IgD-negative memory B cell (primary cell): Measurements from ENCODE around the gene PHF13. TPM values are rescaled to one million over a fixed set of nuclear protein-coding genes. Genes with fewer than 3 reads are reported as not detected.

Experiments used
- H3K27ac Mint-ChIP-seq, 3 donors: one replicate each; pipeline ENCODE4 v1.8.0; 2020 to 2022; ENCODE audit warnings: mild to moderate bottlenecking in 3 of 3, mixed read lengths in 3 of 3, moderate library complexity in 1 of 3
- H3K27me3 Mint-ChIP-seq: one replicate; pipeline ENCODE4 v1.8.0; 2021; ENCODE audit warnings: mixed read lengths
- H3K36me3 Mint-ChIP-seq: one replicate; pipeline ENCODE4 v1.8.0; 2020; ENCODE audit warnings: mild to moderate bottlenecking, mixed read lengths
- H3K4me1 Mint-ChIP-seq, 3 donors: one replicate each; pipeline ENCODE4 v1.8.0; 2020 to 2022; ENCODE audit warnings: mixed read lengths in 3 of 3, mild to moderate bottlenecking in 1 of 3
- H3K4me3 Mint-ChIP-seq, 4 donors: one replicate each; pipeline ENCODE4 v1.8.0; 2020 to 2022; ENCODE audit warnings: mild to moderate bottlenecking in 4 of 4, mixed read lengths in 4 of 4, moderate library complexity in 3 of 4
- H3K9me3 Mint-ChIP-seq, 3 donors: one replicate each; pipeline ENCODE4 v1.8.0; 2020 to 2021; ENCODE audit warnings: mixed read lengths in 3 of 3, mild to moderate bottlenecking in 1 of 3
- polyA plus RNA-seq: library from polyadenylated mRNA; unstranded; fragments of 300-500 nt; fragmentation: Illumina TruSeq; gene quantifications from one replicate; pipeline ENCODE4 v1.2.3, GENCODE V29; 2021

Gene PHF13
- polyA plus RNA-seq, 1 donor from 2014 or later: 5.3 TPM

- Mint-ChIP-seq H3K27me3 (no peaks in the 10 kb centered on the region), H3K27ac (peak overlapping the region; percentile 47 to 86 (median 72)), H3K36me3 (no peaks in the 10 kb centered on the region), H3K4me3 (peak overlapping the region; percentile 53 to 99 (median 87)), H3K4me1 (peaks cover 12 to 31% (median 17%) of the 10 kb centered on the region in 3 donors), H3K9me3 (no peaks in the 10 kb centered on the region)
Observed at GRCh38 chr1:6581561-6582305, 31.8 kb upstream of the PHF13 start.

GRCh38 chr1:6582370-6582769, 31.2 kb upstream of the PHF13 start:
- Mint-ChIP-seq H3K36me3 (no peaks in the 10 kb centered on the region), H3K9me3 (no peaks in the 10 kb centered on the region), H3K4me3 (peak overlapping the region; percentile 53 to 89 (median 75)), H3K27ac (peak overlapping the region in 2 of 3 donors; percentile 31 to 72), H3K27me3 (no peaks in the 10 kb centered on the region), H3K4me1 (peaks cover 12 to 32% (median 19%) of the 10 kb centered on the region in 3 donors)

- H3K9me3 Mint-ChIP-seq: no peaks in the 10 kb centered on the region
- peaks cover 12 to 32% (median 22%) of the 10 kb centered on the region in 3 donors for H3K4me1 Mint-ChIP-seq
- H3K27ac Mint-ChIP-seq: peak overlapping the region in 1 of 3 donors; percentile 12
- no peaks in the 10 kb centered on the region for H3K36me3 Mint-ChIP-seq
- no peaks in the 10 kb centered on the region for H3K27me3 Mint-ChIP-seq
- no peak overlapping the region for H3K4me3 Mint-ChIP-seq
Observed at GRCh38 chr1:6584126-6585080, 29.1 kb upstream of the PHF13 start.

- no peaks in the 10 kb centered on the region for H3K36me3 Mint-ChIP-seq
- H3K4me1 Mint-ChIP-seq: peaks cover 6 to 27% (median 18%) of the 10 kb centered on the region in 3 donors
- no peak overlapping the region for H3K4me3 Mint-ChIP-seq
- H3K27ac Mint-ChIP-seq: peak overlapping the region in 1 of 3 donors; percentile 12
- H3K9me3 Mint-ChIP-seq: no peaks in the 10 kb centered on the region
- no peaks in the 10 kb centered on the region for H3K27me3 Mint-ChIP-seq
Observed at GRCh38 chr1:6585081-6585722, 28.3 kb upstream of the PHF13 start.

- Mint-ChIP-seq H3K9me3 (no peaks in the 10 kb centered on the region), H3K27me3 (no peaks in the 10 kb centered on the region), H3K4me3 (no peak overlapping the region), H3K36me3 (no peaks in the 10 kb centered on the region), H3K27ac (no peak overlapping the region), H3K4me1 (peaks cover 6 to 23% (median 17%) of the 10 kb centered on the region in 3 donors)
Observed at GRCh38 chr1:6585841-6586240, 27.7 kb upstream of the PHF13 start.

- no peak overlapping the region for H3K4me3 Mint-ChIP-seq
- H3K36me3 Mint-ChIP-seq: no peaks in the 10 kb centered on the region
- no peaks in the 10 kb centered on the region for H3K27me3 Mint-ChIP-seq
- H3K9me3 Mint-ChIP-seq: no peaks in the 10 kb centered on the region
- peak overlapping the region in 1 of 3 donors; percentile 51 for H3K27ac Mint-ChIP-seq
- H3K4me1 Mint-ChIP-seq: peaks cover 6 to 21% (median 12%) of the 10 kb centered on the region in 3 donors
Observed at GRCh38 chr1:6586404-6586816, 27.1 kb upstream of the PHF13 start.

- no peaks in the 10 kb centered on the region for H3K27me3 Mint-ChIP-seq
- no peaks in the 10 kb centered on the region for H3K36me3 Mint-ChIP-seq
- H3K27ac Mint-ChIP-seq: peak overlapping the region in 1 of 3 donors; percentile 89
- H3K9me3 Mint-ChIP-seq: no peaks in the 10 kb centered on the region
- H3K4me1 Mint-ChIP-seq: peaks cover 2 to 14% (median 9%) of the 10 kb centered on the region in 3 donors
- no peak overlapping the region for H3K4me3 Mint-ChIP-seq
Observed at GRCh38 chr1:6587261-6588005, 26.1 kb upstream of the PHF13 start.

GRCh38 chr1:6588128-6588892, 25.2 kb upstream of the PHF13 start:
- peaks cover 0 to 13% (median 8%) of the 10 kb centered on the region in 3 donors for H3K4me1 Mint-ChIP-seq
- no peaks in the 10 kb centered on the region for H3K9me3 Mint-ChIP-seq
- H3K4me3 Mint-ChIP-seq: no peak overlapping the region
- H3K27ac Mint-ChIP-seq: peak overlapping the region in 1 of 3 donors; percentile 57
- no peaks in the 10 kb centered on the region for H3K27me3 Mint-ChIP-seq
- no peaks in the 10 kb centered on the region for H3K36me3 Mint-ChIP-seq

GRCh38 chr1:6588893-6589520, 24.5 kb upstream of the PHF13 start:
- H3K27ac Mint-ChIP-seq: peak overlapping the region in 1 of 3 donors; percentile 57
- H3K27me3 Mint-ChIP-seq: no peaks in the 10 kb centered on the region
- H3K4me1 Mint-ChIP-seq: peaks cover 0 to 13% (median 8%) of the 10 kb centered on the region in 3 donors
- H3K36me3 Mint-ChIP-seq: peaks cover 2% of the 10 kb centered on the region
- no peak overlapping the region for H3K4me3 Mint-ChIP-seq
- H3K9me3 Mint-ChIP-seq: no peaks in the 10 kb centered on the region

GRCh38 chr1:6590046-6590445, 23.5 kb upstream of the PHF13 start:
- Mint-ChIP-seq H3K36me3 (peaks cover 2% of the 10 kb centered on the region), H3K4me1 (peaks cover 0 to 7% (median 5%) of the 10 kb centered on the region in 3 donors), H3K9me3 (no peaks in the 10 kb centered on the region), H3K4me3 (no peak overlapping the region), H3K27me3 (no peaks in the 10 kb centered on the region), H3K27ac (peak overlapping the region in 1 of 3 donors; percentile 9)

- Mint-ChIP-seq H3K9me3 (no peaks in the 10 kb centered on the region), H3K27ac (peak overlapping the region in 1 of 3 donors; percentile 73), H3K4me3 (no peak overlapping the region), H3K27me3 (no peaks in the 10 kb centered on the region), H3K4me1 (peaks cover 0 to 10% (median 6%) of the 10 kb centered on the region in 3 donors), H3K36me3 (peaks cover 2% of the 10 kb centered on the region)
Observed at GRCh38 chr1:6591222-6591621, 22.3 kb upstream of the PHF13 start.

- H3K36me3 Mint-ChIP-seq: peaks cover 2% of the 10 kb centered on the region
- H3K27me3 Mint-ChIP-seq: no peaks in the 10 kb centered on the region
- H3K27ac Mint-ChIP-seq: peak overlapping the region in 1 of 3 donors; percentile 23
- no peak overlapping the region for H3K4me3 Mint-ChIP-seq
- H3K9me3 Mint-ChIP-seq: no peaks in the 10 kb centered on the region
- peaks cover 0 to 14% (median 8%) of the 10 kb centered on the region in 3 donors for H3K4me1 Mint-ChIP-seq
Observed at GRCh38 chr1:6591644-6592043, 21.9 kb upstream of the PHF13 start.

- Mint-ChIP-seq H3K36me3 (peaks cover 2% of the 10 kb centered on the region), H3K4me3 (no peak overlapping the region), H3K9me3 (no peaks in the 10 kb centered on the region), H3K27me3 (no peaks in the 10 kb centered on the region), H3K4me1 (peaks cover 0 to 11% (median 8%) of the 10 kb centered on the region in 3 donors), H3K27ac (no peak overlapping the region)
Observed at GRCh38 chr1:6592441-6592840, 21.1 kb upstream of the PHF13 start.
